HepG2 (cell line): Measurements from ENCODE around the gene TBCD. TPM values are rescaled to one million over a fixed set of nuclear protein-coding genes. Genes with fewer than 3 reads are reported as not detected.

Source experiments
- ARNTL ChIP-seq: sonication (generic); formaldehyde crosslinking; IDR thresholded peaks from 2 replicates; pipeline ENCODE4 v1.4.0; 2020; ENCODE audit warnings: mild to moderate bottlenecking, missing genetic modification reagents
- ATF7-NPFF ChIP-seq: sonication (generic); formaldehyde crosslinking; IDR thresholded peaks from 2 replicates; pipeline ENCODE4 v1.8.1; 2023; ENCODE audit warnings: mild to moderate bottlenecking, low read depth, missing genetic modification reagents, moderate library complexity
- HNF4G ChIP-seq, 2 experiments: sonication (generic) in 1 of 2; formaldehyde crosslinking in 1 of 2; IDR thresholded peaks; 2 replicates each; pipeline versions ENCODE4 v1.4.0 to v1.6.1; 2011 to 2020; ENCODE audit warnings: borderline replicate concordance in 2 of 2, low read depth in 2 of 2, mild to moderate bottlenecking in 2 of 2, low read length in 1 of 2, missing genetic modification reagents in 1 of 2, moderate library complexity in 1 of 2
- KAT2B ChIP-seq: fragments of 150-350 bp; IDR thresholded peaks from 2 replicates; pipeline ENCODE4 v1.6.1; 2014; ENCODE audit warnings: low read depth, low read length, borderline replicate concordance
- MED8 ChIP-seq: sonication (generic); formaldehyde crosslinking; IDR thresholded peaks from 2 replicates; pipeline ENCODE4 v1.8.1; 2023; ENCODE audit warnings: mild to moderate bottlenecking, missing genetic modification reagents; ENCODE audit not compliant: insufficient replicate concordance
- NRL ChIP-seq: sonication (generic); formaldehyde crosslinking; IDR thresholded peaks from 2 replicates; pipeline ENCODE4 v1.5.0; 2020; ENCODE audit warnings: missing genetic modification reagents, mild to moderate bottlenecking, moderate library complexity, borderline replicate concordance
- PPARG ChIP-seq: conservative IDR thresholded peaks from 2 replicates; pipeline ENCODE4 v1.6.1; 2016; ENCODE audit warnings: missing biosample characterization, missing genetic modification reagents
- RELA ChIP-seq: sonication (generic); formaldehyde crosslinking; IDR thresholded peaks from 2 replicates; pipeline ENCODE4 v1.4.0; 2020; ENCODE audit warnings: missing genetic modification reagents
- SIX1 ChIP-seq: sonication (generic); formaldehyde crosslinking; IDR thresholded peaks from 2 replicates; pipeline ENCODE4 v1.4.0; 2020; ENCODE audit warnings: missing genetic modification reagents, borderline replicate concordance
- ZMYM2 ChIP-seq: sonication (generic); formaldehyde crosslinking; IDR thresholded peaks from 2 replicates; pipeline ENCODE4 v1.8.0; 2022; ENCODE audit warnings: mild to moderate bottlenecking, missing genetic modification reagents
- ZNF296 ChIP-seq: sonication (generic); formaldehyde crosslinking; conservative IDR thresholded peaks from 2 replicates; pipeline ENCODE4 v1.5.0; 2020; ENCODE audit warnings: mild to moderate bottlenecking, missing genetic modification reagents
- ZNF569 ChIP-seq: sonication (generic); formaldehyde crosslinking; IDR thresholded peaks from 2 replicates; pipeline ENCODE4 v1.5.0; 2020; ENCODE audit warnings: mild to moderate bottlenecking, missing genetic modification reagents, moderate library complexity, borderline replicate concordance
- ZNF572 ChIP-seq: sonication (generic); formaldehyde crosslinking; IDR thresholded peaks from 2 replicates; pipeline ENCODE4 v1.5.1; 2020; ENCODE audit warnings: mild to moderate bottlenecking, missing genetic modification reagents
- ZSCAN29 ChIP-seq: sonication (generic); formaldehyde crosslinking; conservative IDR thresholded peaks from 2 replicates; pipeline ENCODE4 v1.4.0; 2020; ENCODE audit warnings: mild to moderate bottlenecking, missing genetic modification reagents
- polyA plus RNA-seq, 8 experiments: library from polyadenylated mRNA; depleted of rRNA in 3 of 8; stranded (reverse) in 7 of 8; unstranded in 1 of 8; fragments of >200 nt; fragmentation: Illumina TruSeq in 4 of 8; extraction: Trizol in 4 of 8; gene quantifications; 2 replicates each; pipeline versions ENCODE4 v1.2.1 to v1.2.3, GENCODE V29; 2011 to 2016; ENCODE audit warnings: low read depth in 4 of 8, missing spikeins in 1 of 8, mixed read lengths in 1 of 8; ENCODE audit not compliant: insufficient read depth in 1 of 8
- total RNA-seq, 5 experiments: library from RNA; depleted of rRNA; stranded (reverse); fragments of >200 nt; fragmentation: Illumina TruSeq; extraction: Trizol; gene quantifications; 2 replicates each; pipeline ENCODE4 v1.2.3, GENCODE V29; 2016; ENCODE audit warnings: low read depth in 1 of 5
- TF ChIP-seq, protein P1 (sequence below): sonication (generic); formaldehyde crosslinking; IDR thresholded peaks from 2 replicates; pipeline ENCODE4 v1.4.0; 2020; ENCODE audit warnings: low read depth, missing genetic modification reagents
- TF ChIP-seq, protein P2 (sequence below): sonication (generic); formaldehyde crosslinking; IDR thresholded peaks from 2 replicates; pipeline ENCODE4 v1.4.0; 2020; ENCODE audit warnings: low read depth, mild to moderate bottlenecking, missing genetic modification reagents
- TF ChIP-seq, protein P3 (sequence below): sonication (generic); formaldehyde crosslinking; IDR thresholded peaks from 2 replicates; pipeline ENCODE4 v1.8.0; 2022; ENCODE audit warnings: missing genetic modification reagents, mild to moderate bottlenecking, borderline replicate concordance
- TF ChIP-seq, protein P4 (sequence below): sonication (generic); formaldehyde crosslinking; IDR thresholded peaks from 2 replicates; pipeline ENCODE4; 2020; ENCODE audit warnings: missing genetic modification reagents, mild to moderate bottlenecking, borderline replicate concordance

The TBCD gene
- total and polyA plus RNA-seq, 2 of the 13 experiments (the other 11 are each of a cell fraction or from before 2014, with no cell fraction given), result 33.9 to 54.8 TPM

DNA sequence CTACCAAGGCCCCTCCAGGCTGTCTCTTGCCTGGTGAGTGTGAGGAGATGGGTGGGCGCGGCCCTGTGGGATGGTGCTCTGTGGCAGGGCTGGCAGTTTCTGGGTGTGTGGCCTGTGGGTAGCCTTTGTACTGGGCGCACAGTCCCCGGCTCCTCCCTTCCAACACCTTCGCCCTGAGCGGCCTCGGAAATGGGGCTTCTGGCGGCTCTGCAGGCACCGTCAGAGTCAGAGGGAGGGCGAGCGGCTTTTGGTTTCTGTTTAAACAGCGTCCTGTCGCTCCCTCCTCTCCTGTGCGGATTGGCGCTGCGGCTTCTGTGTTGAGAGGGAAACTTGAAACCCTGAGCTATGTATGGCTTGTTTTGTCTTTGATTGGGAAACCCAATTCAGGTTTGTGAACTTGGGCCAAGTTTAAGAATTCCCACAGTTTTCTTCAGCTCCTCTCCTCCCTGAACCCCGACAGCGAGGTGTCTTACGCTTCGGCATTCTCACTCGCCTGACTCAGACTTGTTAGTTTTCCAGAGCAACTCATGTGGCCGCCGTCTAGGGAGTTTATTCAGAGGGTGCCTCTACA lies 96.2 kb downstream of the TBCD start (continued):
- TF ChIP-seq, protein P1, sequence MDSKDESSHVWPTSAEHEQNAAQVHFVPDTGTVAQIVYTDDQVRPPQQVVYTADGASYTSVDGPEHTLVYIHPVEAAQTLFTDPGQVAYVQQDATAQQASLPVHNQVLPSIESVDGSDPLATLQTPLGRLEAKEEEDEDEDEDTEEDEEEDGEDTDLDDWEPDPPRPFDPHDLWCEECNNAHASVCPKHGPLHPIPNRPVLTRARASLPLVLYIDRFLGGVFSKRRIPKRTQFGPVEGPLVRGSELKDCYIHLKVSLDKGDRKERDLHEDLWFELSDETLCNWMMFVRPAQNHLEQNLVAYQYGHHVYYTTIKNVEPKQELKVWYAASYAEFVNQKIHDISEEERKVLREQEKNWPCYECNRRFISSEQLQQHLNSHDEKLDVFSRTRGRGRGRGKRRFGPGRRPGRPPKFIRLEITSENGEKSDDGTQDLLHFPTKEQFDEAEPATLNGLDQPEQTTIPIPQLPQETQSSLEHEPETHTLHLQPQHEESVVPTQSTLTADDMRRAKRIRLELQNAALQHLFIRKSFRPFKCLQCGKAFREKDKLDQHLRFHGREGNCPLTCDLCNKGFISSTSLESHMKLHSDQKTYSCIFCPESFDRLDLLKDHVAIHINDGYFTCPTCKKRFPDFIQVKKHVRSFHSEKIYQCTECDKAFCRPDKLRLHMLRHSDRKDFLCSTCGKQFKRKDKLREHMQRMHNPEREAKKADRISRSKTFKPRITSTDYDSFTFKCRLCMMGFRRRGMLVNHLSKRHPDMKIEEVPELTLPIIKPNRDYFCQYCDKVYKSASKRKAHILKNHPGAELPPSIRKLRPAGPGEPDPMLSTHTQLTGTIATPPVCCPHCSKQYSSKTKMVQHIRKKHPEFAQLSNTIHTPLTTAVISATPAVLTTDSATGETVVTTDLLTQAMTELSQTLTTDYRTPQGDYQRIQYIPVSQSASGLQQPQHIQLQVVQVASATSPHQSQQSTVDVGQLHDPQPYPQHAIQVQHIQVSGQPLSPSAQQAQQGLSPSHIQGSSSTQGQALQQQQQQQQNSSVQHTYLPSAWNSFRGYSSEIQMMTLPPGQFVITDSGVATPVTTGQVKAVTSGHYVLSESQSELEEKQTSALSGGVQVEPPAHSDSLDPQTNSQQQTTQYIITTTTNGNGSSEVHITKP (CRISPR knock-in tag), result no peak
- TF ChIP-seq HNF4G (IDR thresholded peaks at IDR 0.05; ENCODE audit: borderline replicate concordance, low read depth, low read length), result peak; percentile 51; the same call in 1 of the 2 replicates
- TF ChIP-seq HNF4G (CRISPR knock-in tag; IDR thresholded peaks at IDR 0.05; ENCODE audit: borderline replicate concordance, low read depth), result no peak
- no peak for TF ChIP-seq RELA (CRISPR knock-in tag)
- TF ChIP-seq ZMYM2 (CRISPR knock-in tag), result 0 out of 2 replicates have a peak, but pooled peaks have one; percentile 11
- TF ChIP-seq ARNTL, result no peak
- no peak for TF ChIP-seq ZNF296
- TF ChIP-seq SIX1, result peak; percentile 82; the same call in 1 of the 2 replicates
- TF ChIP-seq ATF7-NPFF, result peak; percentile 40; the same call in 1 of the 2 replicates
- TF ChIP-seq ZNF572, result 0 out of 2 replicates have a peak, but pooled peaks have one; percentile 17
- TF ChIP-seq PPARG (CRISPR knock-in tag), result no peak
- TF ChIP-seq, protein P2, sequence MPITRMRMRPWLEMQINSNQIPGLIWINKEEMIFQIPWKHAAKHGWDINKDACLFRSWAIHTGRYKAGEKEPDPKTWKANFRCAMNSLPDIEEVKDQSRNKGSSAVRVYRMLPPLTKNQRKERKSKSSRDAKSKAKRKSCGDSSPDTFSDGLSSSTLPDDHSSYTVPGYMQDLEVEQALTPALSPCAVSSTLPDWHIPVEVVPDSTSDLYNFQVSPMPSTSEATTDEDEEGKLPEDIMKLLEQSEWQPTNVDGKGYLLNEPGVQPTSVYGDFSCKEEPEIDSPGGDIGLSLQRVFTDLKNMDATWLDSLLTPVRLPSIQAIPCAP (CRISPR knock-in tag), result no peak
- TF ChIP-seq, protein P3, sequence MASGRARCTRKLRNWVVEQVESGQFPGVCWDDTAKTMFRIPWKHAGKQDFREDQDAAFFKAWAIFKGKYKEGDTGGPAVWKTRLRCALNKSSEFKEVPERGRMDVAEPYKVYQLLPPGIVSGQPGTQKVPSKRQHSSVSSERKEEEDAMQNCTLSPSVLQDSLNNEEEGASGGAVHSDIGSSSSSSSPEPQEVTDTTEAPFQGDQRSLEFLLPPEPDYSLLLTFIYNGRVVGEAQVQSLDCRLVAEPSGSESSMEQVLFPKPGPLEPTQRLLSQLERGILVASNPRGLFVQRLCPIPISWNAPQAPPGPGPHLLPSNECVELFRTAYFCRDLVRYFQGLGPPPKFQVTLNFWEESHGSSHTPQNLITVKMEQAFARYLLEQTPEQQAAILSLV (CRISPR knock-in tag), result peak; percentile 51; the same call in 1 of the 2 replicates
- no peak for TF ChIP-seq KAT2B
- TF ChIP-seq NRL (CRISPR knock-in tag), result 0 out of 2 replicates have a peak, but pooled peaks have one; percentile 52
- no peak for TF ChIP-seq ZNF569
- TF ChIP-seq, protein P4, sequence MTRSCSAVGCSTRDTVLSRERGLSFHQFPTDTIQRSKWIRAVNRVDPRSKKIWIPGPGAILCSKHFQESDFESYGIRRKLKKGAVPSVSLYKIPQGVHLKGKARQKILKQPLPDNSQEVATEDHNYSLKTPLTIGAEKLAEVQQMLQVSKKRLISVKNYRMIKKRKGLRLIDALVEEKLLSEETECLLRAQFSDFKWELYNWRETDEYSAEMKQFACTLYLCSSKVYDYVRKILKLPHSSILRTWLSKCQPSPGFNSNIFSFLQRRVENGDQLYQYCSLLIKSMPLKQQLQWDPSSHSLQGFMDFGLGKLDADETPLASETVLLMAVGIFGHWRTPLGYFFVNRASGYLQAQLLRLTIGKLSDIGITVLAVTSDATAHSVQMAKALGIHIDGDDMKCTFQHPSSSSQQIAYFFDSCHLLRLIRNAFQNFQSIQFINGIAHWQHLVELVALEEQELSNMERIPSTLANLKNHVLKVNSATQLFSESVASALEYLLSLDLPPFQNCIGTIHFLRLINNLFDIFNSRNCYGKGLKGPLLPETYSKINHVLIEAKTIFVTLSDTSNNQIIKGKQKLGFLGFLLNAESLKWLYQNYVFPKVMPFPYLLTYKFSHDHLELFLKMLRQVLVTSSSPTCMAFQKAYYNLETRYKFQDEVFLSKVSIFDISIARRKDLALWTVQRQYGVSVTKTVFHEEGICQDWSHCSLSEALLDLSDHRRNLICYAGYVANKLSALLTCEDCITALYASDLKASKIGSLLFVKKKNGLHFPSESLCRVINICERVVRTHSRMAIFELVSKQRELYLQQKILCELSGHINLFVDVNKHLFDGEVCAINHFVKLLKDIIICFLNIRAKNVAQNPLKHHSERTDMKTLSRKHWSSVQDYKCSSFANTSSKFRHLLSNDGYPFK (CRISPR knock-in tag), result no peak
- TF ChIP-seq ZSCAN29 (CRISPR knock-in tag), result no peak
- TF ChIP-seq MED8 (CRISPR knock-in tag), result no peak
